IMR-90 (cell line): Measurements from ENCODE around the gene RCAN2. TPM values are rescaled to one million over a fixed set of nuclear protein-coding genes. Genes with fewer than 3 reads are reported as not detected.

Source experiments
- ATAC-seq: fragments of 200-7000 bp; cut with Tn5 transposase; 2 replicates; pipeline ENCODE4 v1.9.1; 2020; ENCODE audit warnings: low read depth, mild to moderate bottlenecking, moderate library complexity
- BruUV-seq: library from RNA; stranded (reverse); fragments of 400-500 nt; replicated peaks from 2 replicates; lab custom pipeline; 2021; lab: Mats Ljungman, UMichigan
- CTCF ChIA-PET: fragments of 300-600 bp; formaldehyde crosslinking; extraction: SDS; loops from one replicate; lab custom pipeline; 2021; ENCODE audit warnings: antibody characterized with exemption; lab: Yijun Ruan, JAX
- POLR2A ChIA-PET: fragments of 300-600 bp; sonication (Branson Sonifier 250); formaldehyde crosslinking; loops from one replicate; lab custom pipeline; 2022; ENCODE audit warnings: antibody characterized with exemption; ENCODE audit not compliant: unreplicated experiment; lab: Charles Lee
- DNase-seq: peaks from one replicate; pipeline ENCODE4 v3.0.0; 2013
- H2AFZ ChIP-seq: replicated peaks from 2 replicates; pipeline ENCODE3; 2013; ENCODE audit warnings: low read length, mild to moderate bottlenecking; ENCODE audit not compliant: poor library complexity
- H2AK5ac ChIP-seq: 2 replicates; pipeline ENCODE4 v1.6.1; 2013; ENCODE audit warnings: low read depth, low read length, inconsistent platforms
- H2AK9ac ChIP-seq: replicated peaks from 2 replicates; pipeline ENCODE3; 2013; ENCODE audit warnings: mild to moderate bottlenecking, low read depth, low read length, moderate library complexity; ENCODE audit not compliant: poor library complexity
- H2BK120ac ChIP-seq: 2 replicates; pipeline ENCODE4 v1.6.1; 2013; ENCODE audit warnings: low read depth, low read length, inconsistent platforms
- H2BK15ac ChIP-seq: 3 replicates; pipeline ENCODE4 v1.6.1; 2013; ENCODE audit warnings: low read depth, low read length, inconsistent platforms
- H2BK20ac ChIP-seq: 2 replicates; pipeline ENCODE4 v1.6.1; 2013; ENCODE audit warnings: low read depth, mild to moderate bottlenecking, inconsistent platforms, low read length, moderate library complexity
- H2BK5ac ChIP-seq: 2 replicates; pipeline ENCODE4 v1.6.1; 2013; ENCODE audit warnings: mild to moderate bottlenecking, low read depth, low read length, inconsistent platforms; ENCODE audit not compliant: poor library complexity, severe bottlenecking
- H3K14ac ChIP-seq: replicated peaks from 2 replicates; pipeline ENCODE4 v1.6.1; 2013; ENCODE audit warnings: low read depth, low read length, inconsistent platforms
- H3K18ac ChIP-seq: 2 replicates; pipeline ENCODE4 v1.6.1; 2013; ENCODE audit warnings: low read depth, low read length, control low read depth
- H3K23ac ChIP-seq: 2 replicates; pipeline ENCODE4 v1.6.1; 2013; ENCODE audit warnings: low read depth, low read length, inconsistent platforms
- H3K27ac ChIP-seq: 2 replicates; pipeline ENCODE4 v1.5.1; 2013; ENCODE audit warnings: mild to moderate bottlenecking, control low read depth, low read length; ENCODE audit not compliant: insufficient read depth
- H3K27me3 ChIP-seq: 2 replicates; pipeline ENCODE4 v1.6.1; 2013; ENCODE audit warnings: low read length; ENCODE audit not compliant: control insufficient read depth, insufficient read depth
- H3K36me3 ChIP-seq: 2 replicates; pipeline ENCODE4 v1.6.1; 2013; ENCODE audit warnings: low read length, mixed read lengths; ENCODE audit not compliant: control insufficient read depth, insufficient read depth
- H3K4ac ChIP-seq: 2 replicates; pipeline ENCODE4 v1.6.1; 2013; ENCODE audit warnings: low read depth, low read length, inconsistent platforms
- H3K4me1 ChIP-seq: 2 replicates; pipeline ENCODE4 v1.6.1; 2013; ENCODE audit warnings: low read length, mixed read lengths; ENCODE audit not compliant: control insufficient read depth, insufficient read depth
- H3K4me2 ChIP-seq: 2 replicates; pipeline ENCODE4 v1.6.1; 2013; ENCODE audit warnings: low read depth, mild to moderate bottlenecking, control low read depth, low read length, moderate library complexity
- H3K4me3 ChIP-seq: 2 replicates; pipeline ENCODE4 v1.5.1; 2013; ENCODE audit warnings: low read depth, mild to moderate bottlenecking, control low read depth, low read length, moderate library complexity; ENCODE audit not compliant: insufficient read depth
- H3K56ac ChIP-seq: 2 replicates; pipeline ENCODE4 v1.6.1; 2013; ENCODE audit warnings: low read length, inconsistent platforms; ENCODE audit not compliant: insufficient read depth; ENCODE audit errors: extremely low read depth
- H3K79me1 ChIP-seq, 2 experiments: 2 replicates each; pipeline ENCODE4 v1.6.1; 2013; ENCODE audit warnings: low read length in 2 of 2, inconsistent platforms in 1 of 2, low read depth in 1 of 2
- H3K9ac ChIP-seq: 2 replicates; pipeline ENCODE4 v1.6.1; 2013; ENCODE audit warnings: low read depth, low read length, control low read depth
- H3K9me1 ChIP-seq: 2 replicates; pipeline ENCODE4 v1.6.1; 2013; ENCODE audit warnings: low read length, inconsistent platforms; ENCODE audit not compliant: insufficient read depth
- H3K9me3 ChIP-seq: 2 replicates; pipeline ENCODE4 v1.6.1; 2013; ENCODE audit warnings: low read length; ENCODE audit not compliant: control insufficient read depth, insufficient read depth
- H4K20me1 ChIP-seq: 2 replicates; pipeline ENCODE4 v1.6.1; 2013; ENCODE audit warnings: low read length, inconsistent platforms; ENCODE audit not compliant: insufficient read depth
- H4K5ac ChIP-seq: 2 replicates; pipeline ENCODE4 v1.6.1; 2013; ENCODE audit warnings: mild to moderate bottlenecking, low read depth, low read length, control low read depth
- H4K8ac ChIP-seq, 2 experiments: 2 replicates each; pipeline ENCODE4 v1.6.1; 2013; ENCODE audit warnings: low read depth in 2 of 2, low read length in 2 of 2, control low read depth in 1 of 2, inconsistent platforms in 1 of 2
- H4K91ac ChIP-seq: 2 replicates; pipeline ENCODE4 v1.6.1; 2013; ENCODE audit warnings: low read depth, low read length, inconsistent platforms; ENCODE audit not compliant: insufficient read depth
- CEBPB ChIP-seq: IDR thresholded peaks from 2 replicates; pipeline ENCODE4 v1.6.1; 2012; ENCODE audit warnings: low read depth, low read length, improper control_type of control experiment
- MAFK ChIP-seq: IDR thresholded peaks from 2 replicates; pipeline ENCODE4 v1.6.1; 2012; ENCODE audit warnings: low read depth, low read length, improper control_type of control experiment
- MAZ ChIP-seq: IDR thresholded peaks from 2 replicates; pipeline ENCODE4 v1.6.1; 2012; ENCODE audit warnings: low read depth, mild to moderate bottlenecking, low read length, improper control_type of control experiment, moderate library complexity, borderline replicate concordance
- NFE2L2 ChIP-seq: fragments of 150-350 bp; IDR thresholded peaks from 2 replicates; pipeline ENCODE4 v1.6.1; 2016; ENCODE audit warnings: low read depth, mild to moderate bottlenecking, low read length
- POLR2A ChIP-seq: IDR thresholded peaks from 2 replicates; pipeline ENCODE4 v1.6.1; 2012; ENCODE audit warnings: mild to moderate bottlenecking, low read depth, low read length
- WGBS, 2 experiments: methylation state at CpG; one replicate each; pipeline versions ENCODE4 v1.1.5 to v1.1.7; 2013; ENCODE audit warnings: missing lambda C conversion rate in 2 of 2; ENCODE audit not compliant: insufficient read length in 1 of 2; ENCODE audit errors: extremely low coverage in 2 of 2; 5-methylcytosine and 5-hydroxymethylcytosine counted together
- dilution Hi-C: fragments of 300-500 bp; cut with HindIII; formaldehyde crosslinking; loops from one replicate; pipeline ENCODE4 v1.14.3; 2018; ENCODE audit warnings: low sequenced_read_pairs; ENCODE audit not compliant: unreplicated experiment
- in situ Hi-C: fragments of 300-500 bp; cut with MboI; formaldehyde crosslinking; loops from 3 replicates; pipeline ENCODE4 v1.14.3; 2019; ENCODE audit warnings: low sequenced_read_pairs, inconsistent platforms, mixed read lengths
- intact Hi-C: fragments of 100-400 bp; cut with micrococcal nuclease; formaldehyde crosslinking; loops from 2 replicates; pipeline ENCODE4 v1.10.0; 2022
- polyA plus RNA-seq, 3 experiments: library from polyadenylated mRNA; depleted of rRNA; stranded (reverse); fragments of >200 nt; gene quantifications; 2 replicates each; pipeline ENCODE4 v1.2.3, GENCODE V29; 2012; ENCODE audit warnings: low replicate concordance in 1 of 3
- total RNA-seq: library from RNA; depleted of rRNA; stranded (reverse); fragments of >200 nt; gene quantifications from 2 replicates; pipeline ENCODE4 v1.2.3, GENCODE V29; 2012

The RCAN2 gene
- total and polyA plus RNA-seq, 2 of the 4 experiments (the other 2 are of a cell fraction) = 1.3 to 1.8 TPM

DNA sequence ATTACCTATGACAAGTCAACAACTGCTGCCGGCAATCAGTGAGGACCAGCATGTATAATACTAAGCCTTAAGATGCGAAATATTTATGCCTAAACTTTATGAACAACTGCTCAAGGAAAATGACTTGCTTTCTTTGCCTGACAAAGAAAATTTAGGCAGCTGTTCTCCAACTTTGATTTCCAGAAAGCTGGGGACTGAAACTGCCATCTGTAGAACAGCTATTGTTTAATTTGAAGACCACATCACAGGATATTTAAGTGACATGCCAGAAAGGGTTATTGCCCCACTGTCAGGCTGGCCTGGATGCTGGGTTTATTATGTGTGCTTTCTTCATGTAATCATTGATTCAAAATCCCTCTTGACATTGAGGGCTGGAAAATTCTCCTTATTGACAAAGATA, 166.5 kb downstream of the RCAN2 start:
- in situ Hi-C loops (no loop called here), intact Hi-C loops (no loop called here), dilution Hi-C loops (no loop called here)
- no peak overlapping the region for H3K14ac ChIP-seq
- ATAC-seq = no peak
- no CpG with 5 or more reads among the region's 2 CpGs for WGBS, 2 experiments
- H2AK5ac ChIP-seq = no peak overlapping the region
- H3K9me3 ChIP-seq = no peaks in the 10 kb centered on the region
- no peak overlapping the region for H3K4me3 ChIP-seq
- no peak overlapping the region for H2AFZ ChIP-seq
- H2AK9ac ChIP-seq = no peak overlapping the region
- no peak for DNase-seq
- H3K9me1 ChIP-seq = no peaks in the 10 kb centered on the region
- TF ChIP-seq NFE2L2 = no peak
- no peak for TF ChIP-seq MAZ
- no peak for TF ChIP-seq CEBPB
- TF ChIP-seq MAFK = no peak
- no peak for TF ChIP-seq POLR2A
- H3K79me1 ChIP-seq = no peaks in the 10 kb centered on the region
- H3K4me1 ChIP-seq = no peaks in the 10 kb centered on the region; the same call in 1 of the 2 replicates
- no peaks in the 10 kb centered on the region for H3K27me3 ChIP-seq
- H2BK5ac ChIP-seq = no peak overlapping the region
- no peaks in the 10 kb centered on the region for H4K20me1 ChIP-seq
- CTCF ChIA-PET = no interaction called here
- no peak overlapping the region for H3K27ac ChIP-seq
- no peak overlapping the region for H3K18ac ChIP-seq
- BruUV-seq = no TSS peak
- H4K8ac ChIP-seq = no peak overlapping the region
- H2BK20ac ChIP-seq = no peak overlapping the region
- no peak overlapping the region for H4K5ac ChIP-seq
- H2BK15ac ChIP-seq = no peak overlapping the region
- H3K36me3 ChIP-seq = no peaks in the 10 kb centered on the region
- no peak overlapping the region for H3K4ac ChIP-seq
- no peak overlapping the region for H3K56ac ChIP-seq
- H3K9ac ChIP-seq = no peak overlapping the region
- no peak overlapping the region for H4K91ac ChIP-seq
- no peak overlapping the region for H3K23ac ChIP-seq
- no peak overlapping the region for H2BK120ac ChIP-seq
- H3K4me2 ChIP-seq = no peak overlapping the region
- POLR2A ChIA-PET = no interaction called here
